ENCODE results near the gene DUSP3.
A peak's percentile ranks its signal among the peaks of the same experiment; 100 is the strongest.

DUSP3 gene

DNA sequence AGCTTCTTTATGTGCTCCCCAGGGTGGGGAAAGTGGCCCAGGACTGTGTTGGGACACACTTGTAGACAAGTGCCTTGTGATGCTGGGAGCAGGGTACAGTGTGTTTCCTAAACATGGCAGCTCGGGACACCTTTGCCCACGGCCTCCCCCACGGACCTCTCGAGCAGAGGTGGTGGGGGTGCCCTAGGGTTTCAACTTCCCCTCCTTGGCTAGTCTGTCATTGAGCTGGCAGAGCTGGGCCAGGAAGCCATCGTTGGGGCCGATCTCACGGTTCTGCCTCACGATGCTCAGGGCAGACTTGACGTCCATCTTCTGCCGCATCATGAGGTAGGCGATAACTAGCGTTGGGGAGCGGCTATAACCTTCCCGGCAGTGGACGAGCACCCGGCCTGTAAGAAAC is 9.4 kb downstream of the DUSP3 start:
- DNase-seq (ENCODE audit: low read depth in 2 of 2) = no peak

DNA sequence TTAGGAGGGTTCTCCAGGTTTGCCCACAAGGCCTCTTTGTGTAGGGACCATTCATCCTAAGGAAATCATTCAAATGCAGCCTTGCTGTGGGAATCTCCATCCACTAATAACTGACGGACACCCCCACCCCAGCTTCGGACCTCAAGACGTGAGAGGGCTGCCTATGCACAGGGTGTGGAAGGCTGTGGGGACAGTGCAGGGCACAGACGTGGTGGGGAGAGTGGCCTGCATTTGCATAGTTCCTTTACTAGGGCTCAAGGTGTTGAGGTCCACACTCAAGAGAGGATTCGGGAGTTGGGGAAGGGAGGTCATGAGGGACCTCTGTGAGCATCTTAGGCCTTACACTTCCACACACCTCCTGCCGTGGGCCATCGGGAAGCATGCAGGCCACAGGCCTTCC is 9.8 kb downstream of the DUSP3 start:
- no peak for DNase-seq (ENCODE audit: low read depth in 2 of 2)

- no peak for DNase-seq (ENCODE audit: low read depth in 2 of 2)
Measured at GRCh38 chr17:43768382-43768781, 10.4 kb downstream of the DUSP3 start.

GRCh38 chr17:43767713-43768059 is 11.1 kb downstream of the DUSP3 start:
- no peak for DNase-seq (ENCODE audit: low read depth in 2 of 2)

DNA sequence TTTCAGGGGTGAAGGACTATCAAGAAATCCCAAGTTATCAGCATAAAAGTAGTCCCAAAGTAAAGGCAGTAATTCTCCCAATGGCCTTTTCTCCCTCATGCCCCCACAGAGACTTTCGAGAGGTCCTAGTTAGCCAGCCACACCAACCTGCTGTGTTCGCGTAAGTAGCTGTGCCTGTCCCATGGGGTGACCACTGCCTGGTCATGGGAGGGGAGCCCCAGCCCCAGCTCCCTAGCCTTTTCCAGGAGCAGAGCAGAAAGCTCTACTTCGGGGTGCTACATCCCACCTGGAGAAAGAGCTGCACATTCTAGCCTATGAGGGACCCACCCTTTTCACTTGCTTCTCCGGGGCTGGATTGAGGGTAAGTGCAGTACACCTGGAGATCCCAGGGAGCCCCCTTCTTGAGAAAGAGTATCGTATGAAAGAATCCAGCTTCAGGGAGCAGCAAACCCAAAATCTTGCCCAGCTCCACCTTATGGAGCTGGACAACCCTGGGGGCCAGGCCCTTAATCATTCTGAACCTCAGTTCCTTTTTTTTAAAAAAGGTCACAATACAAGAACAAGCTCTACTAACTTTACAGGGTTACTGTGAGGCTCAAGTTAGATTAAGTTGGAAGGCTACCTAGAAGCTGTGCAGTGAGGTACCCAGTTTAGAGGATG is 11.6 kb downstream of the DUSP3 start:
- no peak for DNase-seq (ENCODE audit: low read depth in 2 of 2)

DNA sequence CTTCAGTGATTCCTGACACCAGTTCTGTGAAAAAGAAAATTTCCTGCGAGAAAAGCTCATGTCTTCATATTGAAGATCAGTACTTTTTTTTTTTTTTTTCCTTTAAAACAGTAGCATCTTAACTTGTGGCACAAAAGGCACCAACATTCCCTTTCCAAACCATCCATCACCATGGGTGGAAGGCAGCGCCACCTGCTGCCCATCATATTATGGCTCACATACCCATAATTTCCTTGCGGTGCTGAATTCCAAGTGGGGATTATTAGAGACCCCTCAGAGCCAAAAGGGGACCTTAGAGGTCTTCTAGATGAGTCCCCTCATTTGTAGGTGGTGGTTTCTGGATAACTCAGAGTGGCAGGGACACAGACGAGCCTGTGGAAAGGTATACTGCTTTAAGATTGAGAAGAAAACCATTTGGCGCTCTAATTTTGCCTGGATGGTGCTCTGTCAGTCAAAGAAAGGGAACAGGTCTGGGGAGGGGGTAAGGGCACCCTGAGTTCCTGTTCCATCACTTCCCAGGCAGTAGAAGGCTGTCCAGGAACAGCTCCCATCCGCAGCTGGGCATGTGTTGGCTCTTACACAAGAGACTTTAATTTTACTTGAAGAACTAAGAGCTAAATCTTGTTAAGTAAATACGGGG is 12.2 kb downstream of the DUSP3 start:
- no peak for DNase-seq (ENCODE audit: low read depth in 2 of 2)

DNA sequence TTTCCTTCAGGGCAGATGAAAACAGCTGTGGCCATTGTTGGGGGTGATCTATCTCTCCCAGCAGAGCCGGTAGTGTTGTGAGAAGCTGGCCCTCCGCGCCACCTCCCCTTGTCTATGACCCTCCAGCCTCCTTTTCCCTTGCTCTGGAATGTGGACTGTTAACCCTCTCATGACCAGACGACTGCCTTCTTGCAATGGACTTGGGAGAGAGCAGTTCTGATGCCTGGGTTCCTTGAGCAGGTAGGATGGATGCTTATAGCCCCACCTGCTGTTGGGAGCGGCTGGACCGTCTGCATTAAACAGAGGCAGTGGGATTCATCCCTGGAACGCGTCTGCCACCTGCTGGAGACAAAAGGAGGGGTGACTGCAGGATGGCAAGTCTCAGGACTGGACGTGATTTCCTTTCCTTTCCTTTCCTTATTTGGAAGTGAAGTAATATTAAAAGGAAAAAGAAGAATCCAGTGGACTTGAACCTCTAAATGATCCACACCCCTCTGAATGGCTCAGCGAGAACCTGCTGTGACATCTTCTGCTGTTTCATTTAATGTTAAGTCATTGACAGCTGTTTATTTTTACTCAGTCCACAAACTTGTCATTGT is 18.4 kb downstream of the DUSP3 start:
- peak; percentile 62 to 70 for DNase-seq (ENCODE audit: low read depth in 2 of 2)

- DNase-seq (ENCODE audit: low read depth in 2 of 2) = no peak
Measured at GRCh38 chr17:43759836-43760235, 18.9 kb downstream of the DUSP3 start.

- DNase-seq (ENCODE audit: low read depth in 2 of 2) = no peak
Measured at GRCh38 chr17:43758497-43759174, 20.1 kb downstream of the DUSP3 start, which contains the start of gene SOST. TSS of gene SOST (minus strand) at chr17:43758791. CDS start at chr17:43758741, 50 bp downstream.

DNA sequence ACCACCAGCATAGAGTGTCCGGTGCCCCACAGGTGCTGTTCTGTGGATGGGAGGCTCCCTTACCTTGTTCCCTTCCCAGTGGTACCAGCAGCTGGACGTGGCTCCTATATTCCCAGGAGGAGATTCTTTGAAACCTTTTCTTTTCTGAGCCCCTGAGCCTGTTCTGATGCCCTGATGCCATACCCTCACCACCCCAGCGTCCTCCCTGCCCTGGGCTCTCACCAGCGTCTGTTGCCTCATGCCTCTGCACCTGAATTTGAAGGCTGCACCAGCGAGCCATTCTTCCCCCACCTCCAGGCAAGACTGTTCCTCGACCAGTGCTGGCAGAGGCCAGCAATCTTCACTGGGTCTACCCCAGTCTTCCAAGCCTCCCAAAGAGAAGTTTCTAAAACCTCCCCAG is 20.7 kb downstream of the DUSP3 start:
- DNase-seq (ENCODE audit: low read depth in 2 of 2) = no peak

DNA sequence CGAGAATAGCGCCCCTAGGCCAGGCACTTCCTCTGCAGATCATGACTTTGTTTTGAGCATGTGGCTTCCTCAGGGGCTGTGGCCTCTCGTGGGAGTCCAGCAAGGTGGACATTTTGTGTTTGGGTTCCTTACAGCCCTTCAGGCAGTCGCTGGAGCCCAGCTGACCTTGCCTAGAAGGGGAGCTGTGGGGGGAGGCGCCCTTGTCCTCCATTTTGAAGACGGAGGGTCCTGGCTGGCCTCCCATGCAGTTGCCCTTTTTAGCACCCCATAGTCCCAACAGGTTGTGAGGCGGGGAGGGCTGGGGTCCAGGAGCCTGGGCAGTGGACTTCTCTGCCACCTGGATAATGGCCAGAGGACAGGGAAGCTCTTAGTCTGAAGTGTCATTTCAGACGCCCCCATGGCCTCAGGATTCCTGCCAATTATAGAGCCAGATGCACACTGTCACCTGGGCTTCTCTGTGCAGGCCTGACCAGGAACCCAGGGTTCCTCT is 21.6 kb downstream of the DUSP3 start:
- DNase-seq (ENCODE audit: low read depth in 2 of 2) = no peak

DNA sequence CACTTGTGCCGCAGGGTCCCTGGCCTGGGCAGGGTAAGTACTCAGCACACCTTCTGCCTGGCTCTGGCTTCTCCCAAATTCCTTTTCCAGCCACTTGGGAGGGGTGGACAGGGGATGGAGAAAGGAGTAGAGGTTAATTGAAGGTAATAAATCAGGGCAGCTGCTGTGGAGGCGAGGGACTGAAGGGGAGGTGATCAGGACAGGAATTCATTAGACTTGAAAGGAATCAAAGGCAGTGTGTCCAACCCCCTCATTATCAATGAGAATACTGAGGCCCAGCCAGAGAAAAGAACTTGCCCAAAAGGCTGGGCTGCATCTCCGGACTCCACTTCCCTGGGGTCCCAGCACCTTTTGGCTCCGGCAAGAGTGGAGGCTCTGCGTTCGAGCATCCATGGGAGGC is 22.6 kb downstream of the DUSP3 start:
- no peak for DNase-seq (ENCODE audit: low read depth in 2 of 2)

GRCh38 chr17:43755389-43755875 is 23.3 kb downstream of the DUSP3 start:
- no peak for DNase-seq (ENCODE audit: low read depth in 2 of 2)

GRCh38 chr17:43754947-43755346 is 23.8 kb downstream of the DUSP3 start:
- DNase-seq (ENCODE audit: low read depth in 2 of 2) = no peak

GRCh38 chr17:43753493-43754129 is 25.2 kb downstream of the DUSP3 start:
- DNase-seq (ENCODE audit: low read depth in 2 of 2) = no peak

- DNase-seq (ENCODE audit: low read depth in 2 of 2) = no peak
Measured at GRCh38 chr17:43750153-43750552, 28.6 kb downstream of the DUSP3 start.

- DNase-seq (ENCODE audit: low read depth in 2 of 2) = no peak
Measured at GRCh38 chr17:43745541-43745940, 33.2 kb downstream of the DUSP3 start.

DNA sequence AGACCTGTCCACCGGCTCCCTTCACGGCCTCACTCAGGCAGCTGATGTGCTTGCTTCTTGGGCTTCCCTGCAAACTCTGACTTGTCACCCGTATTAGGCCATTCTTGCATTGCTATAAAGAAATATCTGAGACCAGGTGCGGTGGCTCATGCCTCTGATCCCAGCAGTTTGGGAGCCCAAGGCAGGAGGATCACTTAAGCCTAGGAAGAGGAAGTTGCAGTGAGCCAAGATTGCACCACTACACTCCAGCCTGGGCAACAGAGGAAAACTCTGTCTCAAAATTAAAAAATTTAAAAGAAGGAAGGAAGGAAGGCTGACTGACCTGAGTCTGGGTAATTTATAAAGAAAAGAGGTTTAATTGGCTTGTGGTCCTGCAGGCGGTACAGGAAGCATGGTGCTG is 37.1 kb downstream of the DUSP3 start:
- DNase-seq (ENCODE audit: low read depth in 2 of 2) = no peak

GRCh38 chr17:43740541-43740940 is 38.2 kb downstream of the DUSP3 start:
- DNase-seq (ENCODE audit: low read depth in 2 of 2) = no peak

- DNase-seq (ENCODE audit: low read depth in 2 of 2) = no peak
Measured at GRCh38 chr17:43737722-43738121, 41.1 kb downstream of the DUSP3 start.

- DNase-seq (ENCODE audit: low read depth in 2 of 2) = no peak
Measured at GRCh38 chr17:43736389-43736788, 42.4 kb downstream of the DUSP3 start.

DNA sequence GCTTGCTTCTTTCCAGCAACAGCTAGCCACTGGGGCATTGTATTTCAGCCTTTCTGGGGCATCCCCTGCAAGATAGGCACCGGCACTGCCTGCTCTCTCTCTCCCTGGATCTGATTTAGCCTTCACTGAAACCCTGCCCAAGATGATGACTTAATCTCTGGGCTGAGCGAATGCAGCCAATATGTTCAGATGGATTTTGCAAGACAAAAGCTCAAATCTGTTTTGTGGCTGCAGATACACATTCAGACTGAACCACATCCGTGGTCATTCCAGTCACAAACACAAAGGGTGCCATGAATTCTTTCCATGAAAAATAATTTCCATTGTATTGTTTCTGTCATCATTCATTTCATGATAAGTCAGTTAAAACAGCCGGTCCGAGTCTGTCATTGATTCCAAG is 44.4 kb downstream of the DUSP3 start:
- DNase-seq (ENCODE audit: low read depth in 2 of 2) = peak; percentile 79 to 80
